Skeletal muscle cell (primary cell): ENCODE results near the gene TAF11L2.
"Not testable (repeated sequence)": the region's sequence is repeated elsewhere in the genome, so short reads cannot be mapped to it uniquely, and the experiment has no call there.

ENCODE experiments used
- DNase-seq: peaks from one replicate; pipeline ENCODE4 v3.0.0-alpha.2; 2010; ENCODE audit warnings: low read depth
- H3K4me3 ChIP-seq: 2 replicates; pipeline ENCODE4 v1.5.1; 2011; ENCODE audit warnings: low read depth, mild to moderate bottlenecking, control low read depth, low read length, moderate library complexity

The TAF11L2 gene

DNA sequence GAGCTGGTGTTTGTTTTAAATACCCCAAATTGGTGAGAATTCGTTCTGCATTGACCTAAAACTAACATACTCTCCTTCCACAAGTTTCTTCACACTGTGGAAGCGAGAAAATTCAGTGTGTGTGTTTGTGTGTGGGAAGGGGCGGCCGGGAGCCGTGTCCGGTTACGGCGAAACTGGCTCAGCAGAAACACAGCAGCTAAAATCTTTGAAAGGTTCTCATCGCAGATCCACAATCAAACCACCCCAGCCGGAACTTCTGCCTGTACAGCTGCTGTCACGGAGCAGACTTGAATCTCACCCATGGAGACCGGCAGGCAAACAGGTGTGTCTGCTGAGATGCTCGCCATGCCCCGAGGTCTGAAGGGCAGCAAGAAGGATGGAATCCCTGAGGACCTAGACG, 23.5 kb downstream of the TAF11L2 start, which contains the start of gene TAF11L4:
Gene TAF11L4 (plus strand): TSS at position 301 of the 400 bp plus-strand sequence.
- H3K4me3 ChIP-seq, DNase-seq: not testable (repeated sequence)

DNA sequence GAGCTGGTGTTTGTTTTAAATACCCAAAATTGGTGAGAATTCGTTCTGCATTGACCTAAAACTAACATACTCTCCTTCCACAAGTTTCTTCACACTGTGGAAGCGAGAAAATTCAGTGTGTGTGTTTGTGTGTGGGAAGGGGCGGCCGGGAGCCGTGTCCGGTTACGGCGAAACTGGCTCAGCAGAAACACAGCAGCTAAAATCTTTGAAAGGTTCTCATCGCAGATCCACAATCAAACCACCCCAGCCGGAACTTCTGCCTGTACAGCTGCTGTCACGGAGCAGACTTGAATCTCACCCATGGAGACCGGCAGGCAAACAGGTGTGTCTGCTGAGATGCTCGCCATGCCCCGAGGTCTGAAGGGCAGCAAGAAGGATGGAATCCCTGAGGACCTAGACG, 26.9 kb downstream of the TAF11L2 start, which contains the start of gene TAF11L5:
Gene TAF11L5 (plus strand): TSS at position 301 of the 400 bp plus-strand sequence.
- H3K4me3 ChIP-seq, DNase-seq: not testable (repeated sequence)

DNA sequence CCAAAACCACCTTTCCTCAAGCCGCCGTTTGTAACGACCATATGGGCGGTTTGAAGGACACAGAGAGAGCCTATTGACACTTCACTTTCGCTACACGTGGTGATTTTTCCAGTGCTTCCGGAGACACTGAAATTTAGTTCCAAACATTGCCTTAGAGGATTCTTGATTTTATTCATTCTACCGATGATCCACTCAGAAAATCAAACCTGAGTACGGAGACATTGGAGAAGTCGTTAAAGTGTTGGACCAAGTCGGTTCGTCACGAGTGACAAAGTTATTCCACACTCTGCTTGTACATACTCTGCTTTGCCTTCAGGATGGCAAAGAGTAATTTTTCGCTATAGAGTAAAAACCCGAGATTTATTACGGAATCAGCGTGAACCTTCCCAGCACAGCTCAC, 28.5 kb downstream of the TAF11L2 start:
- not testable (repeated sequence) for H3K4me3 ChIP-seq, DNase-seq

DNA sequence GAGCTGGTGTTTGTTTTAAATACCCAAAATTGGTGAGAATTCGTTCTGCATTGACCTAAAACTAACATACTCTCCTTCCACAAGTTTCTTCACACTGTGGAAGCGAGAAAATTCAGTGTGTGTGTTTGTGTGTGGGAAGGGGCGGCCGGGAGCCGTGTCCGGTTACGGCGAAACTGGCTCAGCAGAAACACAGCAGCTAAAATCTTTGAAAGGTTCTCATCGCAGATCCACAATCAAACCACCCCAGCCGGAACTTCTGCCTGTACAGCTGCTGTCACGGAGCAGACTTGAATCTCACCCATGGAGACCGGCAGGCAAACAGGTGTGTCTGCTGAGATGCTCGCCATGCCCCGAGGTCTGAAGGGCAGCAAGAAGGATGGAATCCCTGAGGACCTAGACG, 30.3 kb downstream of the TAF11L2 start, which contains the start of gene TAF11L6:
Gene TAF11L6 (plus strand): TSS at position 301 of the 400 bp plus-strand sequence.
- not testable (repeated sequence) for DNase-seq, H3K4me3 ChIP-seq
